HL-60 (cell line): ENCODE measurements around the gene NEU4.

Source experiments
- DNase-seq, 2 experiments: peaks; one replicate each; pipeline ENCODE4 v3.0.0-alpha.2; 2010 to 2020; ENCODE audit warnings: low read depth in 1 of 2, low spot score in 1 of 2
- H3K27ac ChIP-seq: fragments of 250-450 bp; sonication (Bioruptor Pico); replicated peaks from 2 replicates; pipeline ENCODE4 v1.5.1; 2020; ENCODE audit warnings: mild to moderate bottlenecking, moderate library complexity
- H3K27me3 ChIP-seq: fragments of 250-450 bp; sonication (Bioruptor Pico); 2 replicates; pipeline ENCODE4 v1.5.1; 2021; ENCODE audit warnings: mild to moderate bottlenecking, moderate library complexity; ENCODE audit not compliant: insufficient read depth, poor library complexity, severe bottlenecking
- H3K4me3 ChIP-seq: replicated peaks from 2 replicates; pipeline ENCODE4 v1.5.1; 2011; ENCODE audit warnings: mild to moderate bottlenecking, control low read depth, low read length; ENCODE audit not compliant: insufficient read depth
- GABPA ChIP-seq: IDR thresholded peaks from 2 replicates; pipeline ENCODE4 v1.6.1; 2012; ENCODE audit warnings: low read depth
- POLR2AphosphoS5 ChIP-seq: IDR thresholded peaks from 2 replicates; pipeline ENCODE4 v1.6.1; 2012; ENCODE audit warnings: low read depth
- SPI1 ChIP-seq: IDR thresholded peaks from 2 replicates; pipeline ENCODE4 v1.6.1; 2012; ENCODE audit warnings: low read depth, mild to moderate bottlenecking, borderline replicate concordance
- TF ChIP-seq, protein P1 (sequence below): IDR thresholded peaks from 2 replicates; pipeline ENCODE4 v1.6.1; 2012; ENCODE audit warnings: low read depth; ENCODE audit not compliant: insufficient replicate concordance
- TF ChIP-seq, protein P2 (sequence below): IDR thresholded peaks from one replicate; pipeline ENCODE4 v1.5.1; 2011; ENCODE audit warnings: low read length, control low read depth, inconsistent platforms; ENCODE audit not compliant: insufficient read depth

The NEU4 gene

DNA sequence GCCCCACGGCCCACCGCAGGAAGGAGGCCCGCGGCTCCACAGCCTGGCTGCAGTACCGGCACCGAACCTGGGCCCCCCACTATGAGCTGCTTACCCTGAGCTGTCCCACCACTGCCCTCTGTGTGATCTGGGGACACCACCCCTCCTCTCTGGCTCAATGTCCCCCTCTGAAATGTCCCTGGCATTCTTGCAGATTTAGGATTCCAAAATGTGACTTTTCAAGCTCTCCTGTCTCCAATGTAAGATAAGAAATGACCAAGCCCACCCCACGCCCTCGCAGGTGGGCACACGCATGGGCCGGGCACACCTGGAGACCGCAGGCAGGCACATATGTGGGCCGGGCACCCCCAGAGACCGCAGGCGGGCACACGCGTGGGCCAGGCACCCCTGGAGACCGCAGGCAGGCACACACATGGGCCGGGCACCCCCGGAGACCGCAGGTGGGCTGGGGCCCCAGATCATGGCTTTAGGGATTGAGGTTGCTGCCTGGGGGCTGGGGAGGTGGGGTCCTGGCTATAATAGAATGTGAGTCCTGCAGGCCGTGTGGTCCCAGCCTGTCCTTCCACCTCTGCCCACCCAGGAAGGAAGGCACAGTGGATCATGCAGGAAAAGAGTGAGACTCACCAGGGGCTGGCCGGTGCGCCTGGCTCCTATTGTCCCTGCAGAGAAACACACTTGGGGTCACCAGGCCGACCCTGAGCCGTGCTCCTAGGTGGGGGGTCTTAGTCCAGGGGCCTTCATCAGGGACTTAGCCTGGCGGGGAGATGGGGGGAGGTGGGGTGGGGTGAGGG is 42.5 kb downstream of the NEU4 start:
- H3K4me3 ChIP-seq = no peak overlapping the region
- no peak overlapping the region for H3K27ac ChIP-seq
- H3K27me3 ChIP-seq = no peaks in the 10 kb centered on the region
- DNase-seq = no peak
- TF ChIP-seq SPI1 (no peak), POLR2AphosphoS5 (no peak), GABPA (no peak)
- TF ChIP-seq, protein P1, sequence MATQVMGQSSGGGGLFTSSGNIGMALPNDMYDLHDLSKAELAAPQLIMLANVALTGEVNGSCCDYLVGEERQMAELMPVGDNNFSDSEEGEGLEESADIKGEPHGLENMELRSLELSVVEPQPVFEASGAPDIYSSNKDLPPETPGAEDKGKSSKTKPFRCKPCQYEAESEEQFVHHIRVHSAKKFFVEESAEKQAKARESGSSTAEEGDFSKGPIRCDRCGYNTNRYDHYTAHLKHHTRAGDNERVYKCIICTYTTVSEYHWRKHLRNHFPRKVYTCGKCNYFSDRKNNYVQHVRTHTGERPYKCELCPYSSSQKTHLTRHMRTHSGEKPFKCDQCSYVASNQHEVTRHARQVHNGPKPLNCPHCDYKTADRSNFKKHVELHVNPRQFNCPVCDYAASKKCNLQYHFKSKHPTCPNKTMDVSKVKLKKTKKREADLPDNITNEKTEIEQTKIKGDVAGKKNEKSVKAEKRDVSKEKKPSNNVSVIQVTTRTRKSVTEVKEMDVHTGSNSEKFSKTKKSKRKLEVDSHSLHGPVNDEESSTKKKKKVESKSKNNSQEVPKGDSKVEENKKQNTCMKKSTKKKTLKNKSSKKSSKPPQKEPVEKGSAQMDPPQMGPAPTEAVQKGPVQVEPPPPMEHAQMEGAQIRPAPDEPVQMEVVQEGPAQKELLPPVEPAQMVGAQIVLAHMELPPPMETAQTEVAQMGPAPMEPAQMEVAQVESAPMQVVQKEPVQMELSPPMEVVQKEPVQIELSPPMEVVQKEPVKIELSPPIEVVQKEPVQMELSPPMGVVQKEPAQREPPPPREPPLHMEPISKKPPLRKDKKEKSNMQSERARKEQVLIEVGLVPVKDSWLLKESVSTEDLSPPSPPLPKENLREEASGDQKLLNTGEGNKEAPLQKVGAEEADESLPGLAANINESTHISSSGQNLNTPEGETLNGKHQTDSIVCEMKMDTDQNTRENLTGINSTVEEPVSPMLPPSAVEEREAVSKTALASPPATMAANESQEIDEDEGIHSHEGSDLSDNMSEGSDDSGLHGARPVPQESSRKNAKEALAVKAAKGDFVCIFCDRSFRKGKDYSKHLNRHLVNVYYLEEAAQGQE = no peak
- TF ChIP-seq, protein P2, sequence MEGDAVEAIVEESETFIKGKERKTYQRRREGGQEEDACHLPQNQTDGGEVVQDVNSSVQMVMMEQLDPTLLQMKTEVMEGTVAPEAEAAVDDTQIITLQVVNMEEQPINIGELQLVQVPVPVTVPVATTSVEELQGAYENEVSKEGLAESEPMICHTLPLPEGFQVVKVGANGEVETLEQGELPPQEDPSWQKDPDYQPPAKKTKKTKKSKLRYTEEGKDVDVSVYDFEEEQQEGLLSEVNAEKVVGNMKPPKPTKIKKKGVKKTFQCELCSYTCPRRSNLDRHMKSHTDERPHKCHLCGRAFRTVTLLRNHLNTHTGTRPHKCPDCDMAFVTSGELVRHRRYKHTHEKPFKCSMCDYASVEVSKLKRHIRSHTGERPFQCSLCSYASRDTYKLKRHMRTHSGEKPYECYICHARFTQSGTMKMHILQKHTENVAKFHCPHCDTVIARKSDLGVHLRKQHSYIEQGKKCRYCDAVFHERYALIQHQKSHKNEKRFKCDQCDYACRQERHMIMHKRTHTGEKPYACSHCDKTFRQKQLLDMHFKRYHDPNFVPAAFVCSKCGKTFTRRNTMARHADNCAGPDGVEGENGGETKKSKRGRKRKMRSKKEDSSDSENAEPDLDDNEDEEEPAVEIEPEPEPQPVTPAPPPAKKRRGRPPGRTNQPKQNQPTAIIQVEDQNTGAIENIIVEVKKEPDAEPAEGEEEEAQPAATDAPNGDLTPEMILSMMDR = no peak

DNA sequence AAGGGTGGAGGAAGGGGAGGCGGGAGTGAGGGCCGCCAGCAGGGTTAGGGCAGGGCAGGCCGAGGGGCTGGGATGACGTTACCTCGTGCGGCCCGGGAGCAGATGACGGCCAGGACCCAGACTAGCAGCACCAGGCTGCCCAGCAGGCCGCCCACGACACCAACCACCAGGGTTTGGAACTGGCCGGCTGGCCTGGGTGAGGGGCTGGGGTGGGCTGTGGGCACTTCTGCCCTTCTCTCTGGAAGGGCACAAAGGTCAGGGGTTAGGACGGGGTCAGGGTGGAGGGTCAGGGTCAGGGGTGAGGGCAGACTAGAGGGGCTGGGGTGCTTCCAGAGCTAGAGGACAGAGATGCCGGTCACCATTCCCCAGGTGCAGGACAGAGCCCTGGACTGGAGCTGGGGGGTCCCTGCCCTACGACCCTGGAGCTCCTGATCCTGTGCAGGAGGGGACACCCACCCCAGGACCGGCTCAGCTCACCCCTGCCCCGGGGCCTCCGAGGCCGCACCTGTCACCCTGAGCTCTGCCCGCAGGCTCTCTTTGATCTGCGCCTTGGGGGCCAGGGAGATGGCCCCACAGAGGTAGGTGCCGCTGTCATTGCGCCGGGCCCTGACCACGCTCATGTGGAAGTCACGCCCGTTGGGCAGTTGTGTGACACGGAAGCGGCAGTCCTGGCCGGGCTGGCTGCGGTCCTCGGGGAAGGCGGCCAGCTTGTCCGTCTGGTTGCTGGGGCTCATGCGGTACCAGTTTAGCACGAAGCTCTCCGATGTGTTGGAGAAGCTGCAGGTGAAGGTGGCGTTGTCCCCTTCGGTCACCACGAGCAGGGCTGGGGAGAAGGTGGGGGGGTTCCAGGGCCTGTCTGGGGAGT is 43.4 kb downstream of the NEU4 start:
- no peak for DNase-seq
- Histone ChIP-seq H3K27me3 (no peaks in the 10 kb centered on the region), H3K27ac (no peak overlapping the region), H3K4me3 (no peak overlapping the region)
- TF ChIP-seq, protein P2 = no peak
- TF ChIP-seq, protein P1 = no peak
- no peak for TF ChIP-seq GABPA
- TF ChIP-seq SPI1 = no peak
- TF ChIP-seq POLR2AphosphoS5 = no peak

DNA sequence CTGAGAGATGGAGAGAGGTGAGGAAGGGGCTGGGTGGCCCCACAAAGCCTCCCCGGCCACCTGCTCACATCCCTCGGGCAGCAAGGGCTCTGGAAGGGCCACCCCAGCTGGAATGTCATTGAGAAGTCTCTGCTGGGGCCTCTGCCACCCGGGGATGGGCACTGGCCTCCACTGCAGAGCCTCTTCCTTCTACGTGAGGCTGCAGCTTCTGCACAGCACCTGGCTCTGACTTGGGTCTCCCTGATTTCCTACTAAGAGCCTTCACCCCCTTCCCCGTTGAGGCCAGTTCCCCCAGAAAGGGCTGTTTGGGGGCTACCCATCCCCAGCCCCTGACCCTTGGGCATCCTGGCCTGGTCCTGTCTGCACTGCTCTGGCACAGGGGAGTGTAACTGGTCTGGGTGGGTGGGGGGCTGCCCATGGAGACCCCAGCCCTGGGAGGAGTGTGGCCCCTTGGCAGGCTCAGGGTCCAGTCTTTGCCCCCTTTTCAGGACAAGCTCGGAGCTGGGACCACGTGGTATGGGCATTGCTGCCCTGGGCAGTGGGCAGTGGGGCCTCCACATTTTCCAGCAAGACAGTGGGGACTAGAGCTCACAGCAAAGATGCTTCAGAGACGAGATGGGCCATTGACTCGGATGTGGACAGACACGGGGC is 44.1 kb downstream of the NEU4 start:
- no peak overlapping the region for H3K4me3 ChIP-seq
- TF ChIP-seq POLR2AphosphoS5 (no peak), SPI1 (no peak), GABPA (no peak)
- TF ChIP-seq, protein P1 = no peak
- TF ChIP-seq, protein P2 = no peak
- no peaks in the 10 kb centered on the region for H3K27me3 ChIP-seq
- no peak overlapping the region for H3K27ac ChIP-seq
- no peak for DNase-seq
